ENCODE results near the gene MARCHF3. TPM values are rescaled to one million over a fixed set of nuclear protein-coding genes. Genes with fewer than 3 reads are reported as not detected.

Gene MARCHF3
- total and polyA plus RNA-seq, 2 donors (not counting 1 experiment from before 2014, with no cell fraction given): 8.6 to 11.6 TPM

GRCh38 chr5:127061537-127061936 lies 31.2 kb upstream of the MARCHF3 start:
- DNase-seq (ENCODE audit: low read depth in 2 of 2): no peak
- Histone ChIP-seq H3K4me2 (ENCODE audit: extremely low read depth, insufficient read depth, low read length) (no peak overlapping the region), H4K20me1 (ENCODE audit: control insufficient read depth, extremely low read depth, insufficient read depth, low read length) (no peaks in the 10 kb centered on the region), H3K4me3 (replicated peaks in 1 of 4; ENCODE audit: control extremely low read depth in 1 of 4, insufficient read depth in 1 of 4, low read depth in 3 of 4, low read length in 4 of 4) (no peak overlapping the region), H3K9ac (ENCODE audit: insufficient read depth, low read length) (no peak overlapping the region), H3K4me1 (ENCODE audit: control insufficient read depth, extremely low read depth, insufficient read depth, low read length) (no peaks in the 10 kb centered on the region), H3K36me3 (ENCODE audit: control insufficient read depth, insufficient read depth, low read length) (no peaks in the 10 kb centered on the region), H3K79me2 (ENCODE audit: control insufficient read depth, insufficient read depth, low read length) (no peaks in the 10 kb centered on the region), H3K9me3 (ENCODE audit: control insufficient read depth, insufficient read depth, low read depth, low read length) (no peaks in the 10 kb centered on the region), H3K27ac (ENCODE audit: insufficient read depth, low read length) (no peak overlapping the region), H2AFZ (ENCODE audit: low read length) (no peak overlapping the region), H3K27me3 (ENCODE audit: control insufficient read depth, insufficient read depth, low read length) (no peaks in the 10 kb centered on the region)
- no peak for TF ChIP-seq CTCF (conservative IDR thresholded peaks at IDR 0.05 in 1 of 2, IDR thresholded peaks at IDR 0.05 in 1 of 2; ENCODE audit: low read depth in 1 of 2, low read length in 2 of 2)
- no peak for TF ChIP-seq EZH2 (IDR thresholded peaks at IDR 0.05; ENCODE audit: low read length, missing control alignments)

GRCh38 chr5:127060470-127060985 lies 30.2 kb upstream of the MARCHF3 start:
- peak in 1 of 2 donors; percentile 34 for DNase-seq (ENCODE audit: low read depth in 2 of 2)
- Histone ChIP-seq H3K27me3 (ENCODE audit: control insufficient read depth, insufficient read depth, low read length) (no peaks in the 10 kb centered on the region), H3K36me3 (ENCODE audit: control insufficient read depth, insufficient read depth, low read length) (no peaks in the 10 kb centered on the region), H3K27ac (ENCODE audit: insufficient read depth, low read length) (no peak overlapping the region), H3K4me2 (ENCODE audit: extremely low read depth, insufficient read depth, low read length) (no peak overlapping the region), H4K20me1 (ENCODE audit: control insufficient read depth, extremely low read depth, insufficient read depth, low read length) (no peaks in the 10 kb centered on the region), H3K9ac (ENCODE audit: insufficient read depth, low read length) (no peak overlapping the region), H3K4me3 (replicated peaks in 1 of 4; ENCODE audit: control extremely low read depth in 1 of 4, insufficient read depth in 1 of 4, low read depth in 3 of 4, low read length in 4 of 4) (no peak overlapping the region), H3K79me2 (ENCODE audit: control insufficient read depth, insufficient read depth, low read length) (no peaks in the 10 kb centered on the region), H2AFZ (ENCODE audit: low read length) (no peak overlapping the region), H3K9me3 (ENCODE audit: control insufficient read depth, insufficient read depth, low read depth, low read length) (no peaks in the 10 kb centered on the region), H3K4me1 (ENCODE audit: control insufficient read depth, extremely low read depth, insufficient read depth, low read length) (no peaks in the 10 kb centered on the region)
- TF ChIP-seq EZH2 (IDR thresholded peaks at IDR 0.05; ENCODE audit: low read length, missing control alignments) (no peak), CTCF (conservative IDR thresholded peaks at IDR 0.05 in 1 of 2, IDR thresholded peaks at IDR 0.05 in 1 of 2; ENCODE audit: low read depth in 1 of 2, low read length in 2 of 2) (no peak)

- H3K9ac ChIP-seq (ENCODE audit: insufficient read depth, low read length): no peak overlapping the region
- no peaks in the 10 kb centered on the region for H3K36me3 ChIP-seq (ENCODE audit: control insufficient read depth, insufficient read depth, low read length)
- H3K4me2 ChIP-seq (ENCODE audit: extremely low read depth, insufficient read depth, low read length): no peak overlapping the region
- H3K27ac ChIP-seq (ENCODE audit: insufficient read depth, low read length): no peak overlapping the region
- H3K9me3 ChIP-seq (ENCODE audit: control insufficient read depth, insufficient read depth, low read depth, low read length): no peaks in the 10 kb centered on the region
- H3K4me3 ChIP-seq (replicated peaks in 1 of 4; ENCODE audit: control extremely low read depth in 1 of 4, insufficient read depth in 1 of 4, low read depth in 3 of 4, low read length in 4 of 4): no peak overlapping the region
- no peak overlapping the region for H2AFZ ChIP-seq (ENCODE audit: low read length)
- no peaks in the 10 kb centered on the region for H4K20me1 ChIP-seq (ENCODE audit: control insufficient read depth, extremely low read depth, insufficient read depth, low read length)
- H3K27me3 ChIP-seq (ENCODE audit: control insufficient read depth, insufficient read depth, low read length): no peaks in the 10 kb centered on the region
- no peak for DNase-seq (ENCODE audit: low read depth in 2 of 2)
- H3K79me2 ChIP-seq (ENCODE audit: control insufficient read depth, insufficient read depth, low read length): no peaks in the 10 kb centered on the region
- H3K4me1 ChIP-seq (ENCODE audit: control insufficient read depth, extremely low read depth, insufficient read depth, low read length): no peaks in the 10 kb centered on the region
- TF ChIP-seq CTCF (conservative IDR thresholded peaks at IDR 0.05 in 1 of 2, IDR thresholded peaks at IDR 0.05 in 1 of 2; ENCODE audit: low read depth in 1 of 2, low read length in 2 of 2): no peak
- no peak for TF ChIP-seq EZH2 (IDR thresholded peaks at IDR 0.05; ENCODE audit: low read length, missing control alignments)
Measured at GRCh38 chr5:127056896-127057295, 26.5 kb upstream of the MARCHF3 start.

Data from fibroblast of lung (primary cell).